Endodermal cell (in vitro differentiated cells): Measurements from ENCODE around the gene HNRNPM. TPM values are rescaled to one million over a fixed set of nuclear protein-coding genes. Genes with fewer than 3 reads are reported as not detected.

Experiments
- DNase-seq: peaks from one replicate; pipeline ENCODE4 v3.0.0-alpha.2; 2017
- H3K27ac ChIP-seq: 2 replicates; pipeline ENCODE4 v1.5.1; 2013; ENCODE audit warnings: mild to moderate bottlenecking, low read depth, low read length, moderate library complexity
- H3K27me3 ChIP-seq: 2 replicates; pipeline ENCODE4 v1.6.1; 2013; ENCODE audit warnings: mild to moderate bottlenecking, low read length, moderate library complexity; ENCODE audit not compliant: insufficient read depth, control insufficient read depth, poor library complexity, severe bottlenecking
- H3K36me3 ChIP-seq: 2 replicates; pipeline ENCODE4 v1.7.0; 2013; ENCODE audit warnings: mild to moderate bottlenecking, low read length, moderate library complexity; ENCODE audit not compliant: control insufficient read depth, insufficient read depth
- H3K4me1 ChIP-seq: one replicate; pipeline ENCODE4 v1.7.0; 2013; ENCODE audit warnings: low read length; ENCODE audit not compliant: control insufficient read depth, insufficient read depth
- H3K4me3 ChIP-seq: 2 replicates; pipeline ENCODE4 v1.5.1; 2013; ENCODE audit warnings: mild to moderate bottlenecking, low read length, moderate library complexity
- H3K9ac ChIP-seq: 2 replicates; pipeline ENCODE4 v1.6.1; 2013; ENCODE audit warnings: mild to moderate bottlenecking, low read length, moderate library complexity; ENCODE audit not compliant: poor library complexity, severe bottlenecking; ENCODE audit errors: extremely low read depth
- H3K9me3 ChIP-seq: 2 replicates; pipeline ENCODE4 v1.6.1; 2013; ENCODE audit warnings: mild to moderate bottlenecking, low read length, moderate library complexity; ENCODE audit not compliant: control insufficient read depth
- H3K27ac Mint-ChIP-seq: 2 replicates; pipeline ENCODE4 v1.8.0; 2020; ENCODE audit warnings: mixed read lengths
- H3K27me3 Mint-ChIP-seq: 2 replicates; pipeline ENCODE4 v1.8.0; 2021; ENCODE audit warnings: mild to moderate bottlenecking, mixed read lengths; ENCODE audit not compliant: insufficient read depth
- H3K36me3 Mint-ChIP-seq: 2 replicates; pipeline ENCODE4 v1.8.0; 2020; ENCODE audit warnings: low read depth, mixed read lengths
- H3K4me1 Mint-ChIP-seq: 2 replicates; pipeline ENCODE4 v1.8.0; 2020; ENCODE audit warnings: mixed read lengths
- H3K4me3 Mint-ChIP-seq: 2 replicates; pipeline ENCODE4 v1.8.0; 2020; ENCODE audit warnings: mild to moderate bottlenecking, moderate library complexity, mixed read lengths
- H3K9me3 Mint-ChIP-seq: 2 replicates; pipeline ENCODE4 v1.8.0; 2020; ENCODE audit warnings: mild to moderate bottlenecking, mixed read lengths
- WGBS, 2 experiments: methylation state at CpG; one replicate each; pipeline versions ENCODE4 v1.1.5 to v1.1.7; 2013; ENCODE audit warnings: missing lambda C conversion rate in 2 of 2, mixed read lengths in 1 of 2; ENCODE audit not compliant: insufficient coverage in 1 of 2, insufficient read length in 1 of 2; 5-methylcytosine and 5-hydroxymethylcytosine counted together
- total RNA-seq, 2 donors: library from RNA; stranded (reverse); fragmentation: NEBNext Ultra II Directional in 1 of 2; extraction: Animal tissue kit (Norgen Biotek cat#: 25700) in 1 of 2; gene quantifications; 2 replicates in 1 of 2; 3 replicates in 1 of 2; pipeline ENCODE4 v1.2.1, GENCODE V29; 2021
- TF ChIP-seq, protein P1 (sequence below): fragments of 200-600 bp; sonication (generic); conservative IDR thresholded peaks from 2 replicates; pipeline ENCODE4 v1.5.0; 2021; ENCODE audit warnings: antibody characterized with exemption, mild to moderate bottlenecking

Gene HNRNPM
- total RNA-seq, 2 donors from 2014 or later = 271 to 370 TPM

DNA sequence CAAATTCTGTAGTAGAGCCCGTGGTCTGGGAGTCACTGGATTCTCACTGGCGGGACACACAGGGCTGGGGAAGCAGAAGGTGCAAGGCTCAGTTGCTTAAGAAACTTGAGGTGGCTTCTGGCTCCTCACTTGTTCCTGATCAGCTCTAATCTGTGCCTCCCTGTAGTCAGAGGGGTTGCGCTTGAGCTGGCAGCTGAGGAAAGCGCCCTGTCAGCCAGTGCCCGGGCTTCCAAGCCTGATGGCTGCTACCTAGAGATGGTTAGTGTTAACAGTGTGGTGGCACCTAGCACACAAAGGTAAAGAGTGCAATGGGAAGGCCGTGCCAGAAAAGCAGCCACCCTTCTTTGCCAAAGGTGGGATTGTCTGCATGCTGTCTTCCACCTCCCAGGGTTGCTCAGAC, 8.8 kb downstream of the HNRNPM start:
- Mint-ChIP-seq H3K9me3 (no peaks in the 10 kb centered on the region), H3K27ac (peak overlapping the region; percentile 72), H3K4me1 (peaks cover 80% of the 10 kb centered on the region), H3K36me3 (peaks cover 58% of the 10 kb centered on the region), H3K27me3 (no peaks in the 10 kb centered on the region), H3K4me3 (no peak overlapping the region)
- 88 to 100% methylated on average over 3 to 6 of the region's 6 CpGs for WGBS, 2 experiments
- Histone ChIP-seq H3K4me1 (peaks cover 26% of the 10 kb centered on the region), H3K27ac (no peak overlapping the region), H3K9me3 (no peaks in the 10 kb centered on the region), H3K9ac (no peak overlapping the region), H3K36me3 (peaks cover 61% of the 10 kb centered on the region), H3K4me3 (peak overlapping the region; percentile 3), H3K27me3 (no peaks in the 10 kb centered on the region)
- DNase-seq = peak; percentile 44
- TF ChIP-seq, protein P1, sequence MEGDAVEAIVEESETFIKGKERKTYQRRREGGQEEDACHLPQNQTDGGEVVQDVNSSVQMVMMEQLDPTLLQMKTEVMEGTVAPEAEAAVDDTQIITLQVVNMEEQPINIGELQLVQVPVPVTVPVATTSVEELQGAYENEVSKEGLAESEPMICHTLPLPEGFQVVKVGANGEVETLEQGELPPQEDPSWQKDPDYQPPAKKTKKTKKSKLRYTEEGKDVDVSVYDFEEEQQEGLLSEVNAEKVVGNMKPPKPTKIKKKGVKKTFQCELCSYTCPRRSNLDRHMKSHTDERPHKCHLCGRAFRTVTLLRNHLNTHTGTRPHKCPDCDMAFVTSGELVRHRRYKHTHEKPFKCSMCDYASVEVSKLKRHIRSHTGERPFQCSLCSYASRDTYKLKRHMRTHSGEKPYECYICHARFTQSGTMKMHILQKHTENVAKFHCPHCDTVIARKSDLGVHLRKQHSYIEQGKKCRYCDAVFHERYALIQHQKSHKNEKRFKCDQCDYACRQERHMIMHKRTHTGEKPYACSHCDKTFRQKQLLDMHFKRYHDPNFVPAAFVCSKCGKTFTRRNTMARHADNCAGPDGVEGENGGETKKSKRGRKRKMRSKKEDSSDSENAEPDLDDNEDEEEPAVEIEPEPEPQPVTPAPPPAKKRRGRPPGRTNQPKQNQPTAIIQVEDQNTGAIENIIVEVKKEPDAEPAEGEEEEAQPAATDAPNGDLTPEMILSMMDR = no peak

- 94% methylated on average over 1 of the region's 1 CpG; no CpG with 5 or more reads in 1 of the 2 experiments for WGBS, 2 experiments
- H3K9me3 Mint-ChIP-seq = no peaks in the 10 kb centered on the region
- H3K27me3 ChIP-seq = no peaks in the 10 kb centered on the region
- no peak overlapping the region for H3K9ac ChIP-seq
- peaks cover 77% of the 10 kb centered on the region for H3K4me1 Mint-ChIP-seq
- H3K27ac ChIP-seq = no peak overlapping the region
- H3K9me3 ChIP-seq = no peaks in the 10 kb centered on the region
- no peaks in the 10 kb centered on the region for H3K27me3 Mint-ChIP-seq
- H3K27ac Mint-ChIP-seq = peak overlapping the region; percentile 72
- DNase-seq = no peak
- peaks cover 24% of the 10 kb centered on the region for H3K4me1 ChIP-seq
- H3K4me3 ChIP-seq = peak overlapping the region; percentile 3
- TF ChIP-seq, protein P1 = no peak
- H3K4me3 Mint-ChIP-seq = no peak overlapping the region
- H3K36me3 ChIP-seq = peaks cover 67% of the 10 kb centered on the region
- peaks cover 58% of the 10 kb centered on the region for H3K36me3 Mint-ChIP-seq
Measured at GRCh38 chr19:8454218-8454617, 9.4 kb downstream of the HNRNPM start.

GRCh38 chr19:8455018-8455417, 10.2 kb downstream of the HNRNPM start:
- 82% methylated on average over 2 of the region's 5 CpGs; no CpG with 5 or more reads in 1 of the 2 experiments for WGBS, 2 experiments
- Histone ChIP-seq H3K36me3 (peaks cover 74% of the 10 kb centered on the region), H3K27me3 (no peaks in the 10 kb centered on the region), H3K9me3 (no peaks in the 10 kb centered on the region), H3K4me3 (no peak overlapping the region), H3K4me1 (peaks cover 24% of the 10 kb centered on the region), H3K27ac (no peak overlapping the region), H3K9ac (no peak overlapping the region)
- Mint-ChIP-seq H3K36me3 (peaks cover 62% of the 10 kb centered on the region), H3K27me3 (no peaks in the 10 kb centered on the region), H3K9me3 (no peaks in the 10 kb centered on the region), H3K4me1 (peaks cover 81% of the 10 kb centered on the region), H3K27ac (peak overlapping the region; percentile 78), H3K4me3 (no peak overlapping the region)
- TF ChIP-seq, protein P1 = no peak
- no peak for DNase-seq
